HG03558 (cell line): ENCODE data around the gene COLGALT1.
"Not testable (repeated sequence)": the region's sequence is repeated elsewhere in the genome, so short reads cannot be mapped to it uniquely, and the experiment has no call there.

ENCODE experiments used
- ATAC-seq: cut with Tn5 transposase; IDR thresholded peaks from one replicate; pipeline ENCODE4 v1.9.1; 2021; ENCODE audit warnings: moderate number of reproducible peaks; ENCODE audit not compliant: unreplicated experiment; ENCODE audit errors: extremely low read depth

COLGALT1 gene

DNA sequence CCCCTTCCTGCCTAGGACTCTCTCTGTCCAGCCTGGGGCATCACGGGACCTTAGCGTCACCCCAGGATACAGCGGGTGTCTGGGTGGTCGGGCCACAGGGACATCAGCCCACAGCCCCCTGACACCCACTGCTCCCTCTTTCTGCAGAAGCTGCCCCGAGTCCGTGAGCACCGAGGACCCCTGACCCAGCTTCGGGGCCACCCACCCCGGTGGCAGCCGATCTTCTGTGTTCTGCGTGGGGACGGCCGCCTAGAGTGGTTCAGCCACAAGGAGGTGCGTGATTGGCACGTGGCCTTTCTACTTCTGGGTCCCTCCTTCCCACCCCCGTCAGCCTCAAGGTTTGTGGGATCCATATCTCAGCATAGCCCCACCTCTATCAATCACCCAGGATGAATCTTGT lies 23.3 kb upstream of the COLGALT1 start:
- ATAC-seq: no peak

DNA sequence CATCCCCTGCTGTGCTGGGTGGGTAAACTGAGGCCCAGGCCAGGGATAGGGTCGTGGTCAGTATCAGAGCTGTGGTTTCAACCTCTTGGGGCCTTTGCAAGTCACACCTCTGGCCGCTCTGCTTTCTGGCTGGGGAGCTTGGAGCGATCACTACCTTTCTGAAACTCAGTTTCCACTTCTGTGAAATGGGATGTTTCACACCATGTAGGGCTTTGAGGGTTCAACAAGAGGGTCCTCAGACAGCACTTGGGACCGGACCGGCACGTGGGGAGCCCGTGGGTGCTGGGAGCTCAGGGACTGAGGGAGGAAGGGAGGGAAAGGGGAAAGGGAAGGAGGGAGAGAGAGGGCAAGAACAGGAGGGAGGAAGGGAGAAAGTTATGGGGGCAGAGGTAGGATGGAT lies 22.9 kb upstream of the COLGALT1 start:
- no peak for ATAC-seq

DNA sequence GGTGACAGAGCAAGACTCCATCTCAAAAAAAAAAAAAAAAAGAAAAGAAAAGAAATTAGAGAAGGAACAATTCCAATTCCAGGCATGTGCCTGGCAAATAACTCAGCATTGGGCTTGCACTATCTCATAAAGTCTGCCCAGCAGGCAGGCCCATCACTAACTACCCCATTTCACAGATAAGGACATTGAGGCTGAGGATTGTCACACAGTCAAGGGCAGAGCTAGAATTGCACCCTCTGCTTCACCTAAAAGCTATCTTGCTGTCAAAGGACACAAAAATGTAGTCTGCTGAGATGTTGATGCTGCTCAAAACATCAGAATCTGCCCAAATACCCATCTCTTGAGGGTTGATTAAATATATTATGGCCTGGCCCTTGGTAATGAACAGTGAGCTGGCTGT lies 20.7 kb upstream of the COLGALT1 start:
- ATAC-seq: no peak

DNA sequence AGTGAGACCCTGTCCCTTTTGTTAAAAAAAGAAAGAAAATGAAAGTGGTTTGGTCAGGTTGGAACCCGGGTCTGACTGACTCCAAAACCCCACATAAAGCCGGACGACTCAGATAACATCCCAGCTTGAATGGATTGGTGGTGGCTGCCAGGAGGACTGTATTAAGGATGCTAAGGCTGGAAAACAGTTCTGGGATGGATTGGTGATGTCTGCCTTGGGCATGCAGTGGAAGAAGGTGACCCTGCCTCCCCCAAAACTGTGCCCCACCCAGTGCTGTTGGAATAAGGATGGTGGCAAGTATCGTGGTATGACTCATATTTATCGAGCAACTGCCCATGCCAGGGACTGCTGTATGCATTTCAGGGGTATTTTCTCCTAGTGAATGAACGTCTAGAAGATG lies 18.5 kb upstream of the COLGALT1 start:
- ATAC-seq: no peak

DNA sequence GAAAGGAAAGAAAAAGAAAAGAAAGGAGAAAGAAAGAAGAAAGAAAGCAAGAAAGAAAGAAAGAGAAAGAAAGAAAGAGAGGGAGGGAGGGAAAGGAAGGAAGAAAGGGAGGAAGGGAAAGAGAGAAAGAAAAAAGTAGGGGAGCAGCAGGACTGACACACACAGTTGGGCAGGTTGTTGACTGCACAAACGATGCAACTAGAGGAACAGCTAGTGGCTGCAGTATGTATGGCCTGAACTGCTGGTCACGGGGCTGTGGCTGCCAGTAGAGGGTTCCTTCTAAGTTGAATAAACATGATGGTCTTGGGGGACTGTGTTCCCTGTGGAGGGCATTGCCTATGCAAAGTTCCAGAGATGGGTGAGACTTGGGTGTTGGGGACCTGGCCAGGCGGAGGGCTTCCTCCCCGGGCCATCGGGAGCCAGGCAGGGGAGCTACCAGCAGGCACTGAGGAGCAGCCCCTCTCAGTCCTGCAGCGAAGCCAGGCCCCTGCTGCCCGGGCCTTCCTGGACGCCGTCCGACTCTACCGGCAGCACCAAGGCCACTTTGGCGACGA lies 16.7 kb upstream of the COLGALT1 start:
- no peak for ATAC-seq

DNA sequence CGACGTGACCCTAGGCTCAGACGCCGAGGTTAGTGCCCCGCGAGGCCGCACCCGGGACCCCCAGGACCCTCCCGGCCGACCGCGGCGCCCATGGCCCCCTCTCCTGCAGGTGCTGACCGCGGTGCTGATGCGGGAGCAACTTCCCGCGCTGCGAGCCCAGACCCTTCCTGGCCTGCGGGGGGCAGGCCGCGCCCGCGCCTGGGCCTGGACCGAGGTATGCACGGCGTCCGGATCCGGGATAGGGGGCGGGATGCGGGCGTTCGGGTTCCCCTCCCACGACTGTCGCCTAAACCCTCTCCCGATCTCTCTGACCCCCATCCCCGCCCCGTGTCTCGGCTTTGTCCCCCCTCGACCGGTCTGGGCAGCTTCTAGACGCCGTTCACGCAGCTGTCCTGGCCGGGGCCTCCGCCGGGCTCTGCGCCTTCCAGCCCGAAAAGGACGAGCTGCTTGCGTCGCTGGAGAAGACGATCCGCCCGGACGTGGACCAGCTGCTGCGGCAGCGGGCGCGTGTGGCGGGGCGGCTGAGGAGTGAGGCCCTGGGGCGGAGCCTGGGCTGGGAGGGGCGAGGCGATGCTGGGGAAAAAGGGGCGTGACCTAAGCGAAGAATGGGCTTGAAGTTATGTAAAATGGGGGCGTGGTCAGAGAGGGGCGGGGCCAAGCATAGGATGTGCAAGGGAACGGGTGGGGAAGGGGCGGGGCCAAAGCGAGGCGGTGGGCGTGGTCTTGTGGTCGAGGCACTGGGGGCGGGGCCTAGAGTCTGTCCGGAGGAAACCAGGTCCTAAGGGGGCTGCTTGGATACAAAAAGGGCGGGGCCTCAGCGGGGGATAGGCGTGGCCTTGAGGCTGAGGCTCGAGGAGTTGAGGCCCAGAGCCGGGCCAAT lies 16.0 kb upstream of the COLGALT1 start:
- ATAC-seq: no peak

DNA sequence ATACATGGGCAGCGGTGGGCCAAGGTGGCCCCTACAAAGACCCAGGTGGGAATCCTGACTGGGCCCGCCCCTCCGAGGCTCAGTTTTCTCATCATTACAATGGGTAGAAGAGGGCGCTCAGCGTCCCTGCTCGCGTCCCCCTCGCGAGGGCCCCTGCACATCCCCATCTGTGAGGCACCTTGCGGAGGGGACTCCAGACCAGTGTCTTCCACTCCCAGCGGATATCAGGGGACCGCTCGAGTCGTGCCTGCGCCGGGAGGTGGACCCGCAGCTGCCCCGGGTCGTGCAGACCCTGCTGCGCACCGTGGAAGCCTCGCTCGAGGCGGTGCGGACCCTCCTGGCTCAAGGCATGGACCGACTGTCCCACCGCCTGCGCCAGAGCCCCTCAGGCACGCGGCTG lies 15.3 kb upstream of the COLGALT1 start:
- no peak for ATAC-seq

DNA sequence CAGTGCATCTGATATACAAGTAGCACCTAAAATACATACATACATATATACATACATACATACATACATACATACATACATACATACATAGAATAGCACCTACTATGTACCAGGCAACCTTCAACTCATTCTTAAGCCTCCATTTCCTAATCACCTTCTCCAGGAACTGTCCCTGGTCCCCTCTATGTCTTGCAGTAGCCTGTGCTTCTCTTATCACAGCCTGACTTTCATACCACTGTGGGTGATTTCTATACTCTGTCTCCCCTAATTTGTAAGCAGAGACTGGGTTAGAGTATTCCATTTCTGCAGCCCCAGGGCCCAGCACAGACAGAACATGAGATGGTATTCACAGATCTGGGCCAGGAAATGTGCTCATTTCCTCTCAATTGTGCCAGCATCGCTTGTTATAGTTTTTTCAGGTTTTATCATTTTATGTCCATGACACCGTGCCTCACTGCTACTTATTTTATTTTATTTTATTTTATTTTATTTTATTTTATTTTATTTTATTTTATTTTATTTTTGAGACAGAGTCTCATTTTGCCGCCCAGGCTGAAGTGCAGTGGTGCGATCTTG lies 14.2 kb upstream of the COLGALT1 start:
- no peak for ATAC-seq

DNA sequence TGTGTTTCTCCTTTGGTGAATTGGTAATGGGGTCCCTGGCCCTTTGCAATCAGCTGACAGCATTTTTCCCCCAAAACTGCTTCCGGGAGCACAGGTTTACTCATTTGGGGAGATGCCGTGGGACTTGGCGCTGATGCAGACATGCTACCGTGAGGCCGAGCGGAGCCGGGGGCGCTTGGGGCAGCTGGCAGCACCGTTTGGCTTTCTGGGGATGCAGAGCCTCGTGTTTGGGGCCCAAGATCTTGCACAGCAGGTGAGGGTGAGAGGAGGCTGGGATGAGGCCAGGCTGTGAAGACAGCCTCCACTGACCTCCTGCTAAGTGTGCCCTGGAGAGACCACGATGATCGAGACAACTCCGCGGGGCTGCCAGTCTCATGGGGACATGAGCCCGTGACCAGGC lies 13.4 kb upstream of the COLGALT1 start:
- no peak for ATAC-seq

DNA sequence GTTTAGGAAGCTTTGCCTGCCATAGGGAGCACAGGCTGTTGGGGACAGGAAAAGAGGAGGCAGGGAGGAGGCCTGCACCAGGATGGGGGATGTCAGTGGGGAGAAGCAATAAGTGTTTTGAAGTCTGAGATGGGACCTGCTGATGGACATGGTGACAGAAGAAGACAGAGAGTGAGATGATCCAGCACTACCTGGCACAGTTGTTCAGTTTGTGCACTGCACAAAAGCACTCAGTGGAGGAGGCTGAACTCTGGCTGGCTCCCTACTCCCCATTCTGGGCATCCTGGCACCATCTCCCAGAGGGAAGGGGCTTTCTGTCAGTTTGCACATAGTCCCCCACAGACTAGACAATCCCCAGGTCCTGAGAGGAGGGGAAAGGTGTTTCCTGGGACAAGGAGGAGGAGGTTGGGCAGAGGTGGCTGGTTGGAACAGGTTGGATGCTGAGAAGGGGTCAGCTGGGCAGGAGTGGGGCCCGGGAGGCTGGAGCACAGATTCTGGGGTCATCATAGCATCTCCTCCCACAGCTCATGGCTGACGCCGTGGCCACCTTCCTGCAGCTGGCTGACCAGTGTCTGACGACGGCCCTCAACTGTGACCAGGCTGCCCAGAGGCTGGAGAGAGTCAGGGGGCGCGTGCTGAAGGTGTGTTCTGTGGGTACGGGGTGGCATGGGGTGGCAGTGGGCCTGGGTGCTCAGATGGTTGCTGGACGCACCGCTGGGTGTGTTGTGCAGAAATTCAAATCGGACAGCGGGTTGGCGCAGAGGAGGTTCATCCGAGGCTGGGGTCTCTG lies 12.5 kb upstream of the COLGALT1 start:
- ATAC-seq: no peak

DNA sequence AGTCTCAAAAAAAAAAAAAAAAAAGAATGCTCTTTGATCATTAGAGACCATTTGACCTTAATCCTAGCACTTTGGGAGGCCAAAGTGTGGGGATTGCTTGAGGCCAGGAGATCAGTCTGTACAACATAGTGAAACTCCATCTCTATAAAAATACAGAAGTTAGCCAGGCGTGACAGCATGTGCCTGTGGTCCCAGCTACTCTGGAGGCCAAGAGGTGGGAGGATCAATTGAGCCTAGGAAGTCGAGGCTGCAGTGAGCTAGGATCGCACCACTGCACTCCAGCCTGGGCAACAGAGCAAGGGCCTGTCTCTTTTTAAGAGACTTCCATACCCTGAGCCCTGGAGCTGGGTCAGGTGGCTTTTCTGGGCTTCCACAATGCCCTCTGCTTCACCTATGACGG lies 11.5 kb upstream of the COLGALT1 start:
- no peak for ATAC-seq

DNA sequence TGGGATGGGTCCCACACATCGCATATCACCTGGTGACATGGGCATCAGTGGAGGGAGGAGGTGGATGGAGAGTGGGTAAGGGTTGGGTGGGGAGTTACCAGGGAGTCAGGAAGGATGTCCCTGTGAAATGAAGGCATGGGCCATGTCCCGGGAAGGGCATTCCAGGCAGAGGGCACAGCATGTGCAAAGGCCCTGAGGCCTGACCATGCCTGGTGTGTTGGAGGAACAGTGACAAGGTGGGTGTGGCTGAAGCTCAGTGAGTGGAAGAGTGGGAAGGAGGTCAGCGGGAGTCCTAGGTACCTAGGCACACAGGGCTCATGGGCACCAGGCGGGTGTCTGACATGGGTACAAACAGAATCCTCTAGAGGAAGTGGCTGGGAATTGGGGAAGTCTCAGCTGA lies 11.0 kb upstream of the COLGALT1 start:
- ATAC-seq: no peak

DNA sequence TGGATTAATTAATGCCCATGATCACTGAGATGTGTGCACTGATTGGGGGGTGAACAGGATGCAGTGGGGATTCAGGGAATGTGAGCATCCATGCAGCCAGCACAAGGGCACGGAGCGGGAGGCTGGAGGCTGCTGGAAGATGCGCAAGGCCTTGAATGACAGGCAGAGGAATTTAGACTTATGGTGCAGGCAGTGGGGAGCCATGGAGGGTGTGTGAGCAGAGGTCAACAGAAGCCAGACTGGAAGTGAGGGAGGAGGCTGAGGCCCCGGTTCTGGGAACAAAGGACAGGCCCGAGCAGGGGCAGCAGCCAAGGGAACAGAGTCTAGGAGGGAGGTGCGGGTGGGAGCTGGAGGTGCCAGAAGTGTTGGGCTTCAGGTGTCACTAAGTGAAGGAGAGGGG lies 7.3 kb upstream of the COLGALT1 start:
- ATAC-seq: no peak

DNA sequence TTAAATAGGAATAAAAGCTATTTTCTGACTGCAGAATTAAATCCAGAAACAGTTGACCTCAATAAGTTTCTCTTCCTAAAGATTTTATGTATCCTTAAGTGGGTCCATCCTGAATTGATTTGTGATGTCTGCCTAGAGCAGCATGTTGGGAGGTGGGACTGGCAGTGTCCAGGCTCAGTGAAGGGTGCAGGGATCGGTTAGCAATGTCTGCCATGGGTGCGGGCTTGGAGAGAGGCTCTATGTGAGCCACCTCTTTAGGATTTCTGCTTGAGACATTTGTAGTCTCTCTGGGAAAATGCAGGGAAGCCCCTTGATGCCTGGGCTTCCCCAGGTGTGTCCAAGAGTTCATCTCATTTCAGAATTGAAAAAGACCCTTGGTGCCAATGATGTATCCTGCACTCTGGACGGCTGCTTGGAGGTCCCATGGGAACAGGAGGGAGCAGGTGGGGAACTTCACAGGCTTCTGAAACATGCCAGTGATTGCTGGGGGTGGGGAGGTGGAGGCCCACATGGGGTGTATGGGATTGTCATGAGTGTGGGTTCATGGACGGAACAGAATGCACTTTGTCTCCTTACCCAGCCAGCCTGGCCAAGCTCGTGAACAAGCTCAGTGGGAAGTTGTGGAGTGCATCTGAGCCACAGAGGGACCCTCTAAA lies 6.2 kb upstream of the COLGALT1 start:
- ATAC-seq: no peak

DNA sequence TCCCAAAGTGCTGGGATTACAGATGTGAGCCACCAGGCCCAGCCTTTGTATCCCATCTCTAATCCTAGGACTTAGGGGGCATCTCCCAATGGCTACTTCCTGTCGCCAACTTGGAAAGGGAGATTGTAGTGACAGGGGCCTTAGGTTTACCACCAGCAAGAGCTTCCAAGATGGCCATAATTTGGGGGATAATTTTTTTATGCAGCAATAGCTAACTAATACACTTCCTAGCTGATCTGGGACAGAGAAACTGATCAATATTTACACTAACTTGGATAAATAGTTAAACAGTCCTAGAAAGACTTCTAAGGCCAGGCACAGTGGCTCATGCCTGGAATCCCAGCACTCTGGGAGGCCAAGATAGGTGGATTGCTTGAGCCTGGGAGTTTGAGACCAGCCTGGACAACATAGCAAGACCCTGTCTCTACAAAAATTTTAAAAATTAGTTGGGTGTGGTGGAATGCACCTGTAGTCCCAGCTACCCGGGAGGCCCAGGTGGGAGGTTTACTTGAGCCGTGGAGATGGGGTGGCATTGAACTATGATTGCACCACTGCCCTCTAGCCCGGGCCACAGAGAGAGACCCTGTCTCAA lies 5.3 kb upstream of the COLGALT1 start:
- no peak for ATAC-seq

DNA sequence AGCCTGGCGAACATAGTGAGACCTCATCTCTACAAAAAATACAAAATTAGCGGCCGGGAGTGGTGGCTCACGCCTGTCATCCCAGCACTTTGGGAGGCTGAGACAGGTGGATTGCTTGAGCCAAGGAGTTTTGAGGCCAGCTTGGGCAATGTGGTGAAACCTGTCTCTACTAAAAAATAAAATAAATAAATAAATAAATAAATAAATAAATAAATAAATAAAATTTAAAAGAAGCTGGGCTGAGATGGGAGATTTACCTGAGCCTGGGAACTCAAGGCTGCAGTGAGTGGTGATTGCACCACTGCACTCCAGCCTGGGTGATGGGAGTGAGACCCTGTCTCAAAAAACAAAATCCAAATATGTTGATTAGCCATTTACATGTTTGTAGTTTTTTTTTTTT lies 2.7 kb upstream of the COLGALT1 start:
- not testable (repeated sequence) for ATAC-seq

DNA sequence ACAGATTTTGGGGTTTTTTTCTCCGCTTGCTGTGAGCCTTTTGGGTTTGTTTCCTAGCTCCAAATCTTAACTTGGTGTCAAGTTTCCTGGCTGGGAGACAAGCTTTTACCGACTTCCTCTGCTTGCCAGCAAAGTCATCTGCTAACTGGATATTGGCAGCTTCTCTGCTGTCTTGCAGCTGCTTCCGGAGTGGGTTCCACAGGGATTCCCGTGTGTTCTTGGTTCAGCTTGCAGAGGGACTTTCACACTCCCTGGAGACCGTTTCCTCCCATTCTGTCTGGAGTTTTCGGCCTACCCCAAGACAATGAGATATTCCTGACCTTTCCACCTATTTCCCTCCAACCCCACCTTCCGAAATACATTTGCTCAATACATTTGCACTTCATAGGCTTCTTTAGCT lies 2.2 kb upstream of the COLGALT1 start:
- ATAC-seq: no peak

DNA sequence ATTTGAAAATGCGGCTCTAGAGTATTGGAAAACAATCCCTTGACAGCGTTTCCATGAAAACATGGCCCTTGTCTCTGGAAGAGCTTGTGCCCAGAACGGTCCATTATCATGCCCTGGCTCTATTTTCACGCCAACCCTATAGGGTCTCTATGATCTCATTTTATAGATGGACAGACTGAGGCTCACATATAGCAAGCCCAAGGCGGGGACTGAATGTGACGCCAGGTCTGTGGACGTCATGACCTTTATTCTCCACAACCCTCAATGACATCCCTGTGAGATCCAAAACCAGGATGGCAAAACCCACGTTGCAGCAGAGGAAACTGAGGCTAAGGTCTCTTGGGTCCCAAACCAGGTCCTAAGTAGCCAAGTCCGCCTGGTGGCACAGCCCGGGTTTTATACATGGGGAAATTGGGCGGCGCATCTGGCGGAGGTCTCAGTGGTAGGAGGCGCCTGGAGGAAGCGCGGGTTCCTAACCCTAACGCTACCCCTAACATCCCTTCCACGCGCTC lies 425 bp upstream of the COLGALT1 start:
- ATAC-seq: no peak

DNA sequence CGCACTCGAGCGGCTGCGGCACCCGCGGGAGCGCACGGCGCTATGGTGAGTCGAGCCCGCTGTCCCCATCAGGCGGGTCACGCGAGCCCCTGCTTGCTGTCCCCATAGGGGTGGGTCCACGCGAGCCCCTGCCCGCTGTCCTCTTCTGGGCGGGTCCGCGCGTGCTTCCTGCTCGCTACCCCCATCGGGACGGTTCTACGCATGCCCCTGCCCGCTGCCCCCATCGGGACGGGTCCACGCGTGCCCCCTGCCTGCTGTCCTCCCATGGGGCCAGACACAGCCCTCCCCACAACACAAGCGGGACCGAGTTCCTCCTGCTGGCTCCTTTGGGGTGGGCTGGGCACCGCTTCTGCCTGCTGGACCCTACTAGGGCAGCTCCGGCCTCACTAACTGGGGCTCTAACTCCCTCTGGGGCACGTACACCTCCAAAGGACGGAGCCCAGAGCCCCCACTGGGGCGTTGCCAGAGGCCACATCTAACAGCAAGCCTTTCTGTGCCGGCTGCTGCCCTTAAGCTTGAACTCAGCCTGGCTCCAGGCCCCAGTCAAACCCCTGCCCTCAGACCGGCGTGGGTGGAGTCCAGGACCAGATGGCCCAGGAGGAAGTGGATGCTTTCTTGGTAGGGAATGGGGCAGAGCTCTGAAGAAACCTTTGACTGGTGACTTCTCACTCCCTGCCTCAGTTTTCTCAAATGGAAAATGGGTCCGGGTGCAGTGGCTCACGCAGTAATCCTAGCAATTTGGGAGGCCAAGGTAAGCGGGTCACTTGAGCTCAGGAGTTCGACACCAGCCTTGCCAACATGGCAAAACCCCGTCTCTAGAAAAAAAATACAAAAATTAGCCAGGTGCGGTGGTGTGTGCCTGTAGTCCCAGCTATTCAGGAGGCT lies 722 bp downstream of the COLGALT1 start:
- ATAC-seq: no peak
